GM19467 (cell line): ENCODE results near the gene CHAF1B.
A peak's percentile ranks its signal among the peaks of the same experiment; 100 is the strongest.
"Not testable (repeated sequence)": the region's sequence is repeated elsewhere in the genome, so short reads cannot be mapped to it uniquely, and the experiment has no call there.

Experiments used
- ATAC-seq: cut with Tn5 transposase; IDR thresholded peaks from one replicate; pipeline ENCODE4 v1.9.1; 2021; ENCODE audit warnings: mild to moderate bottlenecking, moderate library complexity; ENCODE audit not compliant: unreplicated experiment

CHAF1B gene

GRCh38 chr21:36385233-36386030 lies at the start of gene CHAF1B:
CHAF1B (plus strand) TSS chr21:36385392; CDS start chr21:36386137, 745 bp downstream.
- peak; percentile 86 for ATAC-seq

GRCh38 chr21:36337099-36337509 lies 48.1 kb upstream of the CHAF1B start:
- no peak for ATAC-seq

GRCh38 chr21:36338975-36339374 lies 46.2 kb upstream of the CHAF1B start:
- ATAC-seq, result no peak

- ATAC-seq, result not testable (repeated sequence)
Observed at GRCh38 chr21:36342581-36342980, 42.6 kb upstream of the CHAF1B start.

GRCh38 chr21:36344931-36345330 lies 40.3 kb upstream of the CHAF1B start:
- no peak for ATAC-seq

GRCh38 chr21:36347278-36347961 lies 37.8 kb upstream of the CHAF1B start:
- no peak for ATAC-seq

- no peak for ATAC-seq
Observed at GRCh38 chr21:36347962-36348328, 37.2 kb upstream of the CHAF1B start.

GRCh38 chr21:36349315-36349714 lies 35.9 kb upstream of the CHAF1B start:
- ATAC-seq, result no peak

- no peak for ATAC-seq
Observed at GRCh38 chr21:36350282-36350910, 34.8 kb upstream of the CHAF1B start.

- ATAC-seq, result no peak
Observed at GRCh38 chr21:36354918-36355680, 30.1 kb upstream of the CHAF1B start.

GRCh38 chr21:36355868-36356267 lies 29.3 kb upstream of the CHAF1B start:
- no peak for ATAC-seq

GRCh38 chr21:36359185-36359584 lies 26.0 kb upstream of the CHAF1B start:
- no peak for ATAC-seq

- no peak for ATAC-seq
Observed at GRCh38 chr21:36369064-36369685, 16.0 kb upstream of the CHAF1B start.

- no peak for ATAC-seq
Observed at GRCh38 chr21:36375994-36376393, 9.2 kb upstream of the CHAF1B start.

- no peak for ATAC-seq
Observed at GRCh38 chr21:36377391-36377842, 7.8 kb upstream of the CHAF1B start.

GRCh38 chr21:36379251-36379650 lies 5.9 kb upstream of the CHAF1B start:
- no peak for ATAC-seq

- no peak for ATAC-seq
Observed at GRCh38 chr21:36381841-36382589, 3.2 kb upstream of the CHAF1B start.

- ATAC-seq, result not testable (repeated sequence)
Observed at GRCh38 chr21:36382722-36383121, 2.5 kb upstream of the CHAF1B start.

GRCh38 chr21:36384885-36385232 lies 333 bp upstream of the CHAF1B start:
- ATAC-seq, result peak; percentile 21
